Upper lobe of right lung (tissue), 1 donor: ENCODE results near the gene HS6ST3. TPM values are rescaled to one million over a fixed set of nuclear protein-coding genes. Genes with fewer than 3 reads are reported as not detected.

Experiments
- ATAC-seq: fragments of 200-7000 bp; cut with Tn5 transposase; one replicate; pipeline ENCODE4 v1.9.1; 2020; ENCODE audit warnings: mild to moderate bottlenecking, moderate library complexity
- DNase-seq: peaks from one replicate; pipeline ENCODE4 v3.0.0-alpha.2; 2020
- H3K27ac ChIP-seq: fragments of 200-600 bp; one replicate; pipeline ENCODE4 v1.8.0; 2022
- H3K27me3 ChIP-seq: fragments of 200-600 bp; one replicate; pipeline ENCODE4 v1.8.0; 2022; ENCODE audit warnings: mild to moderate bottlenecking
- H3K36me3 ChIP-seq: fragments of 200-600 bp; one replicate; pipeline ENCODE4 v1.8.0; 2022
- H3K4me1 ChIP-seq: fragments of 200-600 bp; one replicate; pipeline ENCODE4 v1.8.0; 2022
- H3K4me3 ChIP-seq: fragments of 200-600 bp; one replicate; pipeline ENCODE4 v1.8.0; 2022; ENCODE audit warnings: mild to moderate bottlenecking
- H3K9me3 ChIP-seq: fragments of 200-600 bp; one replicate; pipeline ENCODE4 v1.8.0; 2022
- intact Hi-C: fragments of 100-400 bp; cut with DNase I; formaldehyde crosslinking; loops from one replicate; pipeline ENCODE4 v1.11.0; 2022
- total RNA-seq: library from RNA; stranded (reverse); fragmentation: NEBNext Ultra II Directional; extraction: Animal tissue kit (Norgen Biotek cat#: 25700); gene quantifications from one replicate; pipeline ENCODE4 v1.2.1, GENCODE V29; 2021
- TF ChIP-seq, protein P1 (sequence below): fragments of 200-600 bp; IDR thresholded peaks from one replicate; pipeline ENCODE4 v1.8.0; 2022; ENCODE audit warnings: antibody characterized with exemption
- donor health status: DM: no; HTN: yes; CAD: no; lungs with severe emphysema.

The HS6ST3 gene
- total RNA-seq, 1 donor from 2014 or later, result not detected

DNA sequence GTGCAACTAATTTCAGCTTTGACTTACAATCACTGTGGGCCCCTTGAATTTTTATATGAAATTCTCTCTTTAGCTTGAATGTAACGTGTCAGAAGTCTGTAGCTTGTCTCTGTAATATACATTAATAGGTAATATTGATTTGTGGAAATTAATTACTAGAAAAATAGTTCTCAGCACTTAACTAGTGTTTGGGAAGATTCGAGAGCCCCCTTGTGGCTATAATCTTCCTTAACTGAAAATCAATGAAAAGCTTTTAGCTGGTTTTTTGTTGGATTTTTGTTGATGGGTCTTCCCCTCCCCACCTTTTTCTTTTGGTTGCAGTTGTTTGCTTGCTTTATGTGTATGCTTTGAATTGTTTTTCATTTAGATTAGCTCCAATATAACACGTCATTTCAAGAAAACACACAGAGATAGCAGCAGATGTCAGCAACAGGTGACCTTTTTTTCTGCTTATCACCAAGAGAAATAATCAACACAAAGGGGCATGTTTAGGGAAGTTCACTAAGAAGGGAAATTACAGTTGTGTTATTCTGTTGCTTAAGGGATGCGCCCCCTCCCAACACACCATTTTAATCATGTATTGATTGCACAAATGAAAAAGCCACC is 727.5 kb downstream of the HS6ST3 start:
- Histone ChIP-seq H3K27ac (no peak overlapping the region), H3K4me1 (no peaks in the 10 kb centered on the region), H3K36me3 (no peaks in the 10 kb centered on the region), H3K27me3 (no peaks in the 10 kb centered on the region), H3K9me3 (no peaks in the 10 kb centered on the region), H3K4me3 (no peak overlapping the region)
- ATAC-seq, result no peak
- intact Hi-C loops, result no loop called here
- no peak for DNase-seq
- TF ChIP-seq, protein P1, sequence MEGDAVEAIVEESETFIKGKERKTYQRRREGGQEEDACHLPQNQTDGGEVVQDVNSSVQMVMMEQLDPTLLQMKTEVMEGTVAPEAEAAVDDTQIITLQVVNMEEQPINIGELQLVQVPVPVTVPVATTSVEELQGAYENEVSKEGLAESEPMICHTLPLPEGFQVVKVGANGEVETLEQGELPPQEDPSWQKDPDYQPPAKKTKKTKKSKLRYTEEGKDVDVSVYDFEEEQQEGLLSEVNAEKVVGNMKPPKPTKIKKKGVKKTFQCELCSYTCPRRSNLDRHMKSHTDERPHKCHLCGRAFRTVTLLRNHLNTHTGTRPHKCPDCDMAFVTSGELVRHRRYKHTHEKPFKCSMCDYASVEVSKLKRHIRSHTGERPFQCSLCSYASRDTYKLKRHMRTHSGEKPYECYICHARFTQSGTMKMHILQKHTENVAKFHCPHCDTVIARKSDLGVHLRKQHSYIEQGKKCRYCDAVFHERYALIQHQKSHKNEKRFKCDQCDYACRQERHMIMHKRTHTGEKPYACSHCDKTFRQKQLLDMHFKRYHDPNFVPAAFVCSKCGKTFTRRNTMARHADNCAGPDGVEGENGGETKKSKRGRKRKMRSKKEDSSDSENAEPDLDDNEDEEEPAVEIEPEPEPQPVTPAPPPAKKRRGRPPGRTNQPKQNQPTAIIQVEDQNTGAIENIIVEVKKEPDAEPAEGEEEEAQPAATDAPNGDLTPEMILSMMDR, result peak; percentile 40

DNA sequence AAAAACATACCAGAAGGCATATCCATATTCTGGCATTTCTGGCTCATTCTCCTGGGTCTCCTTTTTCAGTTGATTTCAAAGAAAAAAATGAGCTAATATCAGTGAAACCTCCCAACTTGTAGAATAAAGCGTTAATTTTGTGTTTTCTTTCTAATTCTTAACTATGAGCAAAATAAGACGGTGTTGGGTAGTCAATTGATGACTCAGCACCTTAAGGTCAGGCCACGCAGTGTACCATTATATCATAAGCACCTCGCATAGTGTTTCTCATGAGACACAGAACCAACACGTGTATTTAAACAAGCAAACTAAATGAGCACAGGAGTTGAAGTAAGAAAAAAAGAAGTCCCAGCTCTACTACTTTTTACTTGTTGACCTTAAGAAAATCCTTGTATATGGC is 729.5 kb downstream of the HS6ST3 start:
- no peak overlapping the region for H3K27ac ChIP-seq
- H3K36me3 ChIP-seq, result no peaks in the 10 kb centered on the region
- no peak for ATAC-seq
- no peaks in the 10 kb centered on the region for H3K27me3 ChIP-seq
- H3K9me3 ChIP-seq, result no peaks in the 10 kb centered on the region
- no peak for DNase-seq
- intact Hi-C loops, result no loop called here
- no peak overlapping the region for H3K4me3 ChIP-seq
- TF ChIP-seq, protein P1, result no peak
- H3K4me1 ChIP-seq, result no peaks in the 10 kb centered on the region

DNA sequence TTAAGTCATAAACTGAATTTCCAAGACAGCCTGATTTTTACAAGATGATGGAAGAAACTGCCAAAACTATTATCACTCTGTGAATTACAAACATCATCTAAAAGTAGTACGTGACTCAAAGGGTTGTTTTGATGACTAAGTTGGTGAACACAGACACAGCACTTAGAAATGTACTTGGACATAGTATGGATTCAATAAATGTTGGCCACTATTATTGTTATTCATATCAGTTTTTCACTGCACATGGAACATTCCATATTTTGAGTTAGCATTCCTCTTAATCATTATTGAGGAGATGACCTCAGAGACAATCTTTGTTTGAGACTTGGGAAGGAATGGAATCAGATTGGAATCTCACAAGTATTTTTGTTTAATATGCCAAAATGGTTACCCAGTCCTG is 731.5 kb downstream of the HS6ST3 start:
- TF ChIP-seq, protein P1, result no peak
- H3K27ac ChIP-seq, result no peak overlapping the region
- intact Hi-C loops, result no loop called here
- DNase-seq (no peak), ATAC-seq (no peak)
- H3K4me3 ChIP-seq, result no peak overlapping the region
- no peaks in the 10 kb centered on the region for H3K27me3 ChIP-seq
- no peaks in the 10 kb centered on the region for H3K36me3 ChIP-seq
- no peaks in the 10 kb centered on the region for H3K4me1 ChIP-seq
- H3K9me3 ChIP-seq, result no peaks in the 10 kb centered on the region

DNA sequence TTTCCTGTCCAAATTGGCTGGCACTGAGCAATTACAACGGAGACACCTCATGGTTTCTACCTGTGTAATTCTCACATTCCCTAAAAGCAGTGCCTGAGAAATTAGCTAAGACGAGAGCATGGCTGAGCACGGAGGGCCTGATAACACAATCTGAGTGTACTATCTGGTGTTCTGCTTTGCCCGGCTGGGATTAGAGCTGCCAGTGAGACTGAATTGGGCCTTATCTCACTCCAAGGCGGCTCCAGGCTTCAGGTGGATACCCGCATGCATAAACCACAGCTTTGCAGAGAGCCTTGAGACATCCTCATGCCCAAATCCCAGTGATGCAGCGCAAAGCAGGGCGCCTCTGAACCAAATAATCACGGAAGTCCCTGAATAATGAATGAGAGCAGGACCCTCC is 732.1 kb downstream of the HS6ST3 start:
- Histone ChIP-seq H3K9me3 (no peaks in the 10 kb centered on the region), H3K4me3 (no peak overlapping the region), H3K27ac (no peak overlapping the region), H3K27me3 (no peaks in the 10 kb centered on the region), H3K4me1 (no peaks in the 10 kb centered on the region), H3K36me3 (no peaks in the 10 kb centered on the region)
- intact Hi-C loops, result no loop called here
- TF ChIP-seq, protein P1, result no peak
- ATAC-seq, result no peak
- no peak for DNase-seq

DNA sequence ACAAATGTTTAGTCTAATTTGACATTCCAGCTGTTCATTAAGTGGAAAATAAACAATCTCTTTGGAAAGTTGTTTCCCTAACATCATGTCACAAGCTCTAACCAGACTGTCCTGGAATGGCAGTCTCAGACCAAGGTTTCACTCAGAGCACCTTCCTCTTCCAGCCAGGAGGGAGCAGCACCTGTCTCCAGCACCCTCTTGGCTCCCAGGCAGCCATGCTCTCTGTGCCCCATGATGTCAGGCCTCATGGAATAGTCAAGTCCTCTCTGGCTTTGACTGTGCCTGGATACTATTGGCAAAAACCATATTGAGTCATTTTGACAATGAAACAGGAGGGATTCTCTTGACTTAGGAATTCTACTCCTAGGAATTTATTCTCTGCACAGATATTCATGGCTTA is 733.0 kb downstream of the HS6ST3 start:
- Histone ChIP-seq H3K36me3 (no peaks in the 10 kb centered on the region), H3K9me3 (no peaks in the 10 kb centered on the region), H3K4me3 (no peak overlapping the region), H3K4me1 (no peaks in the 10 kb centered on the region), H3K27me3 (no peaks in the 10 kb centered on the region), H3K27ac (no peak overlapping the region)
- no peak for DNase-seq
- TF ChIP-seq, protein P1, result peak; percentile 37
- peak; percentile 89 for ATAC-seq
- intact Hi-C loops, result no loop called here

DNA sequence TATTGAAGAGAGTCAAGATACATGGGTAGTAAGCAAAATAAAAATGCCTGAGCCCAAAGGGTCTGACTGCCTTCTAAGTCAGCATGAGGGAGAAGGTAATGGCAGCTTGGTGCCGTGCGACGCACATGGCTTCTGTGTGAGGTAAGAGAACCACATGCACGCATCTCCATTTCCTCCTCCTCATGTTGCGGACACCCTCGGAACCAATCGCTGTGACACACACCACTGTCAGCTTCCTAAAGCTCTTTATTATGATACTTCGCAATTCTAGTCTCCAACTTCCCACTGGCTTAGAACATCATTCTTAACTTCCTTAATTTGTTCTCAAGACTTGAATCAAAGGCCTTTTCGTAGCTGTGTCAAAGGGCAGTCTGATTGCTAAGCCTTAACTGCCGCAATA is 734.2 kb downstream of the HS6ST3 start:
- Histone ChIP-seq H3K27me3 (no peaks in the 10 kb centered on the region), H3K36me3 (no peaks in the 10 kb centered on the region), H3K4me1 (no peaks in the 10 kb centered on the region), H3K9me3 (no peaks in the 10 kb centered on the region), H3K27ac (no peak overlapping the region), H3K4me3 (no peak overlapping the region)
- intact Hi-C loops, result no loop called here
- ATAC-seq (peak; percentile 65), DNase-seq (no peak)
- TF ChIP-seq, protein P1, result no peak
